ENCODE results near the gene AUP1. TPM values are rescaled to one million over a fixed set of nuclear protein-coding genes. Genes with fewer than 3 reads are reported as not detected.

AUP1 gene
- total RNA-seq, 3 donors from 2014 or later (not counting 1 experiment from before 2014, with no cell fraction given): 234 to 242 (median 237) TPM

DNA sequence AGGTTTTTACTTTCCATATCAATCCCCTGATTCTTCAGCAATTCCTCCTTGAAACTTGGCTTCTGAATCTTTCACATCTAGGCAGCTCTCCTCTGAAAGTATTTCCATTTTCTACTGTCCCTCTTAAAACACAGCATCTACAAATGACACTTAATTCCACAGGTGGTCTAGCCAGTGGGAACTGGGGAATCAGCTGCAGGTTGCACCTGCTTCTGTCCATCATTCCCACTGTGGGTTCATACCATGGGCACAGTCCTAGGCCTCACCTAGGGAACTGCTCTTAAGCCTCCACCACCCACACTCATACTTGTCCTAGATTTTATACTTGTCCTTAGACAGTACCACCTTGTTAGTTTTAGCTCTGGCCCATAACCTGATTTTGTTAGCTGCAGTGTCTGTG, 22.0 kb upstream of the AUP1 start:
- H3K9me3 Mint-ChIP-seq: no peaks in the 10 kb centered on the region
- no peaks in the 10 kb centered on the region for H3K36me3 Mint-ChIP-seq
- intact Hi-C loops (cut with micrococcal nuclease): no loop called here

DNA sequence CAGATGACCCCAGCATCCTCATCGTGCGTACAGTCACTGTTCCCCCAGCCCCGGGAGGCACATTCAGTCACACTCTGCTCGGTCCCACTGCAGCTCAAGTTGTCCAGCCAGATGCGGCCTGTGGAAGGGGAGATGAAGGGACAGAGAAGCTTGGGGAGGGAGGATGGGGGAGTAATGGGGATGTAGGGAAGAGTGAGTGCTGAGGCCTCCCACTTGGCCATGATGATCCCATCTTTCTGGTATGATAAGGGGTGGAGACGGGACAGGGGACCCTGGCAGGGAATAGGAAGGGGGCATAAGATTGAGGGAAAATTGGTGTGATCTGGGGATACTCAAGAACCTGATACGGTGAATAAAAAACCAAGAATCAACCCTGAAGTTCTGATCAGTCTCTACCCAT, 20.7 kb upstream of the AUP1 start:
- no peak for TF ChIP-seq CTCF (IDR thresholded peaks at IDR 0.05)
- Mint-ChIP-seq H3K4me3 (no peak overlapping the region), H3K27me3 (ENCODE audit: low read depth in 2 of 2) (peaks cover 45% of the 10 kb centered on the region in 2 donors), H3K9me3 (no peaks in the 10 kb centered on the region), H3K4me1 (peaks cover 8 to 17% of the 10 kb centered on the region in 2 donors), H3K36me3 (no peaks in the 10 kb centered on the region), H3K27ac (no peak overlapping the region)
- Histone ChIP-seq H3K36me3 (ENCODE audit: control insufficient read depth, insufficient read depth, low read length) (no peaks in the 10 kb centered on the region), H3K4me1 (ENCODE audit: control insufficient read depth, insufficient read depth, low read length) (peaks cover 27% of the 10 kb centered on the region), H3K9me3 (ENCODE audit: control insufficient read depth, insufficient read depth, low read length) (no peaks in the 10 kb centered on the region), H3K27me3 (ENCODE audit: control insufficient read depth, insufficient read depth, low read length) (peaks cover 23% of the 10 kb centered on the region), H3K4me3 (ENCODE audit: low read length) (no peak overlapping the region), H3K27ac (ENCODE audit: low read length) (no peak overlapping the region)
- DNase-seq: no peak
- ATAC-seq: no peak
- intact Hi-C loops (cut with micrococcal nuclease): no loop called here
- WGBS (ENCODE audit: insufficient coverage): 95% methylated on average over 7 of the region's 7 CpGs

More for the DNA sequence above, 22.0 kb upstream of the AUP1 start:
- Histone ChIP-seq H3K27ac (ENCODE audit: low read length) (no peak overlapping the region), H3K4me1 (ENCODE audit: control insufficient read depth, insufficient read depth, low read length) (peaks cover 38% of the 10 kb centered on the region), H3K4me3 (ENCODE audit: low read length) (no peak overlapping the region), H3K9me3 (ENCODE audit: control insufficient read depth, insufficient read depth, low read length) (no peaks in the 10 kb centered on the region), H3K36me3 (ENCODE audit: control insufficient read depth, insufficient read depth, low read length) (peaks cover 3% of the 10 kb centered on the region), H3K27me3 (ENCODE audit: control insufficient read depth, insufficient read depth, low read length) (peaks cover 23% of the 10 kb centered on the region)
- peaks cover 37 to 45% of the 10 kb centered on the region in 2 donors for H3K27me3 Mint-ChIP-seq (ENCODE audit: low read depth in 2 of 2)
- ATAC-seq (no peak), DNase-seq (no peak)
- no peak overlapping the region for H3K27ac Mint-ChIP-seq
- TF ChIP-seq CTCF (IDR thresholded peaks at IDR 0.05): no peak
- H3K4me3 Mint-ChIP-seq: no peak overlapping the region
- peaks cover 11 to 30% of the 10 kb centered on the region in 2 donors for H3K4me1 Mint-ChIP-seq

- Mint-ChIP-seq H3K27me3 (ENCODE audit: low read depth in 2 of 2) (peaks cover 45 to 52% of the 10 kb centered on the region in 2 donors), H3K4me3 (peak overlapping the region; percentile 43), H3K9me3 (no peaks in the 10 kb centered on the region), H3K27ac (no peak overlapping the region), H3K4me1 (peaks cover 4 to 12% of the 10 kb centered on the region in 2 donors), H3K36me3 (no peaks in the 10 kb centered on the region)
- TF ChIP-seq CTCF (IDR thresholded peaks at IDR 0.05): no peak
- intact Hi-C loops (cut with micrococcal nuclease): no loop called here
- ATAC-seq (peak in 2 of 3 donors; percentile 33 to 39), DNase-seq (no peak)
- Histone ChIP-seq H3K27me3 (ENCODE audit: control insufficient read depth, insufficient read depth, low read length) (peaks cover 23% of the 10 kb centered on the region), H3K27ac (ENCODE audit: low read length) (no peak overlapping the region), H3K4me1 (ENCODE audit: control insufficient read depth, insufficient read depth, low read length) (peaks cover 23% of the 10 kb centered on the region), H3K4me3 (ENCODE audit: low read length) (peak overlapping the region; percentile 21), H3K9me3 (ENCODE audit: control insufficient read depth, insufficient read depth, low read length) (no peaks in the 10 kb centered on the region), H3K36me3 (ENCODE audit: control insufficient read depth, insufficient read depth, low read length) (no peaks in the 10 kb centered on the region)
- WGBS (ENCODE audit: insufficient coverage): 3% methylated on average over 85 of the region's 85 CpGs
Measured at GRCh38 chr2:74548900-74549826, 19.7 kb upstream of the AUP1 start.

All from natural killer cell (primary cell).